Retinal pigment epithelial cell (primary cell): Measurements from ENCODE around the gene C16orf87.

ENCODE experiments used
- DNase-seq: peaks from one replicate; pipeline ENCODE4 v3.0.0-alpha.2; 2010; ENCODE audit warnings: low read depth
- H3K4me3 ChIP-seq: 2 replicates; pipeline ENCODE4 v1.5.1; 2011; ENCODE audit warnings: mild to moderate bottlenecking, low read length, control low read depth, moderate library complexity
- CTCF ChIP-seq: conservative IDR thresholded peaks from 2 replicates; pipeline ENCODE4 v1.5.1; 2011; ENCODE audit warnings: low read depth, low read length, control low read depth, inconsistent platforms

The C16orf87 gene

GRCh38 chr16:46813611-46814010 is 17.4 kb downstream of the C16orf87 start:
- TF ChIP-seq CTCF: no peak
- no peak overlapping the region for H3K4me3 ChIP-seq
- DNase-seq: no peak

GRCh38 chr16:46812781-46813540 is 18.0 kb downstream of the C16orf87 start:
- TF ChIP-seq CTCF: no peak
- H3K4me3 ChIP-seq: no peak overlapping the region
- DNase-seq: no peak

GRCh38 chr16:46811682-46812081 is 19.3 kb downstream of the C16orf87 start:
- H3K4me3 ChIP-seq: no peak overlapping the region
- no peak for TF ChIP-seq CTCF
- DNase-seq: no peak

DNA sequence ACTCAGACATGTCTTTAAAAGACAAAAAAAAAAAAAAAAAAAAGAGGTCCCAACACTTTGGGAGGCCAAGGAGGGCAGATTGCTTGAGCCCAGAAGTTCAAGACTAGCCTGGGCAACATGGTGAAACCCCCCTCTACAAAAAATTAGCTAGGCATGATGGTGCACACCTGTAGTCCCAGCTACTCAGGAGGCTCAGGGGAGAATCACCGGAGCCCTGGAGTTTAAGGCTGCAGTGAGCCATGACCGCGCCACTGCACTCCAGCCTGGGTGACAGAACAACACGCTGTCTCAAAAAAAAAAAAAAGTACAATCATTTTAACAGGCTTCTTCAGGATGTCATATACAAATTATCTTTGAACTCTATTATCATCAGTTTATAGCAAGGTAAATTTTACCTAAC is 22.0 kb downstream of the C16orf87 start:
- DNase-seq: no peak
- H3K4me3 ChIP-seq: no peak overlapping the region
- no peak for TF ChIP-seq CTCF

DNA sequence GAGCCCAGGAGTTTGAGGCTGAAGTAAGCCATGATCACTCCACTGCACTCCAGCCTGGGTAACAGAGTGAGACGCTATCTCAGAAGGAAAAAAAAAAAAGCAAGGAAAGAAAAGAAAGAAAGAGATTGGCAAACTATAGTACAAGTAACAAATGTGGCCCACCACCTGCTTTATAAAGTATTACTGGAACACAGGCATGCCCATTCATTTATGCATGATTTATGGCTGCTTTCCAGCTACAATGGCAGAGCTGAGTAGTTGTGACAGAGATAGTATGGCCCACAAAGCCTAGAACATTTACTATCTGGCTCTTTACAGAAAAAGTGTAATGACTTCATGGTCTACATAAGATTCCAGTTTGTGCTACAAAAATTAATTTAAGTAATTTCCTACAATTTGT is 23.6 kb downstream of the C16orf87 start:
- no peak for TF ChIP-seq CTCF
- DNase-seq: no peak
- no peak overlapping the region for H3K4me3 ChIP-seq

DNA sequence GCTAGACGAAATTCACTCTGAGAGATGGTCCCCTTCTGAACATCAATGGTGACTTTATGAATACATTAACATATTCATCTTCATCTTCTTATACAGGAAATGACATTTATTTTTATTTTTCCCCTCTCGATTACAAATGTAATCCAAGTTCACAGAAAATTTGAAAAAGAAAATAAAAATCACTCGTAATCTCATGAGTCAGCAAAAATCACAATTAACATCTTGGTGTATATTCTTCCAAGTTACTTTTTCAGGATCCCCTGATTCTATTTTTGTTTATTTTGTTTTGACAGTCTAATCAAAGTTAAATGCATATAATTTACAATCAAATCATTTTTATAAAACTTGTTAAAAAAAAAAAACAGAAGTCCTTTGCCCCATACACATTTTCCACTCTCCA is 27.6 kb downstream of the C16orf87 start:
- DNase-seq: no peak
- H3K4me3 ChIP-seq: no peak overlapping the region
- TF ChIP-seq CTCF: no peak

DNA sequence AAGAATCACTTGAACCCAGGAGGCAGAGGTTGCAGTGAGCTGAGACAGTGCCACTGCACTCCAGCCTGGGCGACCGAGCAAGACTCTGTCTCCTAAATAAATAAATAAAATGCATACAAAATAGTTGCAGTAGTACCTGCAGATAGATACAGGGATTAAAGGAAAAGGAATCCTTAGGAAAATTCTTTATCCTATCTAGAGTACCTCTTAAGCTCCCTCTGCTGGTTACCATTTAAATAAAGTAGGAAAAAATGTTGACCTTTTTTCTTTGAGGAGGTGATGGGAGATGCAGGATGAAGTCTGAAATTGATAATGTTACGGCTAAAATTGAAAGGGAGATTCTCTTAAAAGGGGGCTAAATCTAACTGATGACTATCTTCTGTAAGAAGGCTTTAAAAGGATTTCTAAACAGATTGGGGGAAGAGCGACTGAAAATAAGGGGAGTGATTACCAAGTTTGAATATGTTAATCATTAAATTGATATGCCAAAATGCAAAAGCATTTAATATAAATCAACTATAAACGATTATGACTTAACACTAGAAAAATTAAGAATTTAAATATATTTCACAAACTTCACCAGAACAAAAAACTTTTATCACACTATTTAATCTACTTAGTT is 29.4 kb downstream of the C16orf87 start:
- TF ChIP-seq CTCF: peak; percentile 49
- no peak for DNase-seq
- H3K4me3 ChIP-seq: no peak overlapping the region
